Placental pericyte (primary cell): ENCODE results near the gene SHISA4. TPM values are rescaled to one million over a fixed set of nuclear protein-coding genes. Genes with fewer than 3 reads are reported as not detected.

ENCODE experiments used
- small RNA-seq: library from RNA; depleted of rRNA; stranded (forward); fragments of <200 nt; gene quantifications from one replicate; pipeline ENCODE3, GENCODE V24; 2012; ENCODE audit warnings: low replicate concordance
- total RNA-seq: library from RNA; depleted of rRNA; stranded (reverse); fragments of >200 nt; gene quantifications from 2 replicates; pipeline ENCODE4 v1.2.3, GENCODE V29; 2012

SHISA4 gene
- total RNA-seq = 18.5 and 28.7 TPM in 2 replicates

GRCh38 chr1:201888282-201889089 lies at the start of gene SHISA4:
TSS of gene SHISA4 (plus strand) at chr1:201888898. CDS start at chr1:201888995, 97 bp downstream.

Small RNA genes lying within 50 kb of the gene (small RNA-seq; reads per million reads assigned to genes)
- not detected for gene MIR6739

Other genes starting within 250 kb of the SHISA4 start
- 18.4 and 35.2 TPM in 2 replicates for gene IPO9, start 59.7 kb upstream of the SHISA4 start, total RNA-seq
- gene LMOD1, start 57.6 kb downstream of the SHISA4 start, total RNA-seq = 5.4 and 5.9 TPM in 2 replicates
- gene TIMM17A, start 66.6 kb downstream of the SHISA4 start, total RNA-seq = 71.3 TPM in 2 replicates
- 60.0 and 66.7 TPM in 2 replicates for gene RNPEP, start 93.8 kb downstream of the SHISA4 start, total RNA-seq
- gene ELF3, start 121.7 kb downstream of the SHISA4 start, total RNA-seq = 0.29 and 5.3 TPM in 2 replicates
- under 0.01 and 0.22 TPM in 2 replicates for gene GPR37L1, start 234.0 kb downstream of the SHISA4 start, total RNA-seq